Measurements from ENCODE around the gene BSND.

BSND gene

DNA sequence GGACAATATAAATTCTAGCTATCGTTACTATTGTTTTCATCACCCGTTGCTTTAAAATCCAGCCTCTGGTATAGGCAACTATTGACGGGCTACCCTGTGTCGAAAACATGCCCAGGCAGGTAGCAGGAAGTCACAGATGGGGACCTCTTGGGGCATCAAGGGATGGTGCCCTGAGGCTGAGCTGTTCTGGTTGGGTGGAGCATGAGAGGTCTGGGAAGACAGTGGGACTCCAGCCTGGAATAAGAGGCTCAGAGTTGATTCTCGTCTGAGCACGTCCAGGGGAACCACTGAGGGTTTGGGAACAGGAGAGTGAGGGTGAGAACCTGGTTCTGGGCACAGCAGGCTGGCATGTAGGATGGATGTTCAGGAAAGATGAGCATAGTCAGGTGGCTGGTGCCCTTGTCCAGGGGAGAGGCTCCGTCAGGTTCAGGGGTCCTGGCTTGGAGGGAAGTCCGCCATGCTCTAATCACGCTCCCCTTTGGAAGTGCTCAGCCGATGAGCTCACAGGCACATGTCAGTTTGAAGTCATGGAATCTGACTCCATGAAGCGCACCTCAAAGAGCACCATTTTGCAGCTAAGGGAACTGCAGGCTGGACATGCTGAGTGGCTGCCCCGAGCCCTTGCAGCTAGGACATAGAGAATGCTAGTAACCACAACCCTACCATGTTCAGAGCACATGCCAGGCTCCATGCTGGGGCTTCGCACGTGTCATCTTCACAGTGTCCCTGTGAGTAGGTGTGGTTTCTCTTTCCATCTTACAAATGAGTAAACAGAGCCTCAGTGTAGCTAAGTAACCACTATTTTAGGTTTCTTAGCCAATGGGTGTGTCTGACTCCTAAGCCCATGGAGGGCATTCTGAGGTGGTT lies 61.6 kb downstream of the BSND start:
- no peak for DNase-seq (ENCODE audit: low read depth, low spot score)

DNA sequence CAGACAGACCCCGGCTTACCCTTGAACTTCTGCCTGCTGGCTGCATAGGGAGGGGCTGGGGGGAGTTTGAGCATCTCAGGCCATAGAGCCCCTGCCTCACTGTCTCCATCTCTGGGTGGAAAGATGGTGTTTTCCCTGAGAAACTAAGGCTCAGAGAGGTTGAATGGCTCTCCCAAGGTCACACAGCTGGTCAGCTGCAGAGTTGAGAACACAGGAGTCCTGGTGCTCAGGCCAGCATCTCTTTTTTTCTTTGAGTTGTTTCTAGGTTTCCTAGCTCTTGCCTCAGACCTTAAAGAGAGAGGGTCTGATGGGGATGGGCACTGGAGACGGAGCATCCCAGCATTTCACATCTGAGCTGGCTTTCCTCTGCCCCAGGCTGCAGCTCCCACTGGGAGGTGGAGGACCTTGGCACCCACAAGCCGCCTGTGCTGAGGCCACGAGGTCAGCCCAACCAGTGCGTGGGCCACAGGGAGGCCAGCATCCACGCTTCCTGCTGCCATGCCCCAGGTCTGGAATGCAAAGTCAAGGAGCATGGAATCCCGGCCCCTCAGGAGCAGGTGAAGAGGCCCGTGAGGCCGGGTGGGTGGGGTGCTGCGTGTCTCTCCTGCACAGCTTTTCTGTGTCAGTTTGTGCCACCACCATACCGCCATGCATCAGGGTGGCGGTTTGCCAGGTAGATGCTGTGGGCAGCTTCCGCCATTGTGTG lies 62.4 kb downstream of the BSND start:
- DNase-seq (ENCODE audit: low read depth, low spot score) = no peak

All from brain pericyte (primary cell).